ENCODE measurements around the gene PRG3. TPM values are rescaled to one million over a fixed set of nuclear protein-coding genes. Genes with fewer than 3 reads are reported as not detected.

Gene PRG3
- total RNA-seq, 1 experiment from 2014 or later, result not detected

DNA sequence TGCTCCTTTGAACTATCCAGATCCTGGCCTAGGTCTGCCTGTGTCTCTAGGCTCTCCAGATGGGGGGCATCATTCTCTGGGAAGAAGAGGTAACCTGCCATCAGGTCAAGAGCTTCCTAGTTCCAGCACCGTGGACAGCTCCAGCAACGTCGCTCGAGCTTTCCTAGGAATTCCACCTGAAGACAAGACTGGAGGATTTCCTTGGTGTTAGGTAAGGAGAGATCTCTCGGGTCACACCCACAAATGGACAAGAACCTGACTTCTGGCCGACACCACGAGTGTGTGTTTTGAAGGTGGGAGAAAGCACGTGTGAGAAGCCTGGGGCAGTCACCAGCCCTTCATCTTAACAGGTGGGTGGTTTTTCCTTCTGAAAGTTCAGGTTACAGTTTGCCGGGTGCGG lies 1.2 kb downstream of the PRG3 start (continued):
- peak; percentile 44; the same call in 1 of the 2 replicates for TF ChIP-seq FOXP1 (CRISPR knock-in tag; IDR thresholded peaks at IDR 0.05; ENCODE audit: borderline replicate concordance)
- TF ChIP-seq ZNF396 (CRISPR knock-in tag; IDR thresholded peaks at IDR 0.05; ENCODE audit: borderline replicate concordance), result no peak
- 0 out of 2 replicates have a peak, but pooled peaks have one; percentile 57 for TF ChIP-seq NR2C2 (CRISPR knock-in tag; IDR thresholded peaks at IDR 0.05)
- TF ChIP-seq, protein P1, sequence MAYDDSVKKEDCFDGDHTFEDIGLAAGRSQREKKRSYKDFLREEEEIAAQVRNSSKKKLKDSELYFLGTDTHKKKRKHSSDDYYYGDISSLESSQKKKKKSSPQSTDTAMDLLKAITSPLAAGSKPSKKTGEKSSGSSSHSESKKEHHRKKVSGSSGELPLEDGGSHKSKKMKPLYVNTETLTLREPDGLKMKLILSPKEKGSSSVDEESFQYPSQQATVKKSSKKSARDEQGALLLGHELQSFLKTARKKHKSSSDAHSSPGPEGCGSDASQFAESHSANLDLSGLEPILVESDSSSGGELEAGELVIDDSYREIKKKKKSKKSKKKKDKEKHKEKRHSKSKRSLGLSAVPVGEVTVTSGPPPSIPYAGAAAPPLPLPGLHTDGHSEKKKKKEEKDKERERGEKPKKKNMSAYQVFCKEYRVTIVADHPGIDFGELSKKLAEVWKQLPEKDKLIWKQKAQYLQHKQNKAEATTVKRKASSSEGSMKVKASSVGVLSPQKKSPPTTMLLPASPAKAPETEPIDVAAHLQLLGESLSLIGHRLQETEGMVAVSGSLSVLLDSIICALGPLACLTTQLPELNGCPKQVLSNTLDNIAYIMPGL (CRISPR knock-in tag; IDR thresholded peaks at IDR 0.05), result no peak
- TF ChIP-seq, protein P2, sequence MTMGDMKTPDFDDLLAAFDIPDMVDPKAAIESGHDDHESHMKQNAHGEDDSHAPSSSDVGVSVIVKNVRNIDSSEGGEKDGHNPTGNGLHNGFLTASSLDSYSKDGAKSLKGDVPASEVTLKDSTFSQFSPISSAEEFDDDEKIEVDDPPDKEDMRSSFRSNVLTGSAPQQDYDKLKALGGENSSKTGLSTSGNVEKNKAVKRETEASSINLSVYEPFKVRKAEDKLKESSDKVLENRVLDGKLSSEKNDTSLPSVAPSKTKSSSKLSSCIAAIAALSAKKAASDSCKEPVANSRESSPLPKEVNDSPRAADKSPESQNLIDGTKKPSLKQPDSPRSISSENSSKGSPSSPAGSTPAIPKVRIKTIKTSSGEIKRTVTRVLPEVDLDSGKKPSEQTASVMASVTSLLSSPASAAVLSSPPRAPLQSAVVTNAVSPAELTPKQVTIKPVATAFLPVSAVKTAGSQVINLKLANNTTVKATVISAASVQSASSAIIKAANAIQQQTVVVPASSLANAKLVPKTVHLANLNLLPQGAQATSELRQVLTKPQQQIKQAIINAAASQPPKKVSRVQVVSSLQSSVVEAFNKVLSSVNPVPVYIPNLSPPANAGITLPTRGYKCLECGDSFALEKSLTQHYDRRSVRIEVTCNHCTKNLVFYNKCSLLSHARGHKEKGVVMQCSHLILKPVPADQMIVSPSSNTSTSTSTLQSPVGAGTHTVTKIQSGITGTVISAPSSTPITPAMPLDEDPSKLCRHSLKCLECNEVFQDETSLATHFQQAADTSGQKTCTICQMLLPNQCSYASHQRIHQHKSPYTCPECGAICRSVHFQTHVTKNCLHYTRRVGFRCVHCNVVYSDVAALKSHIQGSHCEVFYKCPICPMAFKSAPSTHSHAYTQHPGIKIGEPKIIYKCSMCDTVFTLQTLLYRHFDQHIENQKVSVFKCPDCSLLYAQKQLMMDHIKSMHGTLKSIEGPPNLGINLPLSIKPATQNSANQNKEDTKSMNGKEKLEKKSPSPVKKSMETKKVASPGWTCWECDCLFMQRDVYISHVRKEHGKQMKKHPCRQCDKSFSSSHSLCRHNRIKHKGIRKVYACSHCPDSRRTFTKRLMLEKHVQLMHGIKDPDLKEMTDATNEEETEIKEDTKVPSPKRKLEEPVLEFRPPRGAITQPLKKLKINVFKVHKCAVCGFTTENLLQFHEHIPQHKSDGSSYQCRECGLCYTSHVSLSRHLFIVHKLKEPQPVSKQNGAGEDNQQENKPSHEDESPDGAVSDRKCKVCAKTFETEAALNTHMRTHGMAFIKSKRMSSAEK (CRISPR knock-in tag; IDR thresholded peaks at IDR 0.05; ENCODE audit: borderline replicate concordance), result no peak
- no peak for TF ChIP-seq NFE2L1 (CRISPR knock-in tag; IDR thresholded peaks at IDR 0.05)
- no peak for TF ChIP-seq EMX1 (CRISPR knock-in tag; IDR thresholded peaks at IDR 0.05)
- TF ChIP-seq, protein P3, sequence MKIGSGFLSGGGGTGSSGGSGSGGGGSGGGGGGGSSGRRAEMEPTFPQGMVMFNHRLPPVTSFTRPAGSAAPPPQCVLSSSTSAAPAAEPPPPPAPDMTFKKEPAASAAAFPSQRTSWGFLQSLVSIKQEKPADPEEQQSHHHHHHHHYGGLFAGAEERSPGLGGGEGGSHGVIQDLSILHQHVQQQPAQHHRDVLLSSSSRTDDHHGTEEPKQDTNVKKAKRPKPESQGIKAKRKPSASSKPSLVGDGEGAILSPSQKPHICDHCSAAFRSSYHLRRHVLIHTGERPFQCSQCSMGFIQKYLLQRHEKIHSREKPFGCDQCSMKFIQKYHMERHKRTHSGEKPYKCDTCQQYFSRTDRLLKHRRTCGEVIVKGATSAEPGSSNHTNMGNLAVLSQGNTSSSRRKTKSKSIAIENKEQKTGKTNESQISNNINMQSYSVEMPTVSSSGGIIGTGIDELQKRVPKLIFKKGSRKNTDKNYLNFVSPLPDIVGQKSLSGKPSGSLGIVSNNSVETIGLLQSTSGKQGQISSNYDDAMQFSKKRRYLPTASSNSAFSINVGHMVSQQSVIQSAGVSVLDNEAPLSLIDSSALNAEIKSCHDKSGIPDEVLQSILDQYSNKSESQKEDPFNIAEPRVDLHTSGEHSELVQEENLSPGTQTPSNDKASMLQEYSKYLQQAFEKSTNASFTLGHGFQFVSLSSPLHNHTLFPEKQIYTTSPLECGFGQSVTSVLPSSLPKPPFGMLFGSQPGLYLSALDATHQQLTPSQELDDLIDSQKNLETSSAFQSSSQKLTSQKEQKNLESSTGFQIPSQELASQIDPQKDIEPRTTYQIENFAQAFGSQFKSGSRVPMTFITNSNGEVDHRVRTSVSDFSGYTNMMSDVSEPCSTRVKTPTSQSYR (CRISPR knock-in tag; IDR thresholded peaks at IDR 0.05), result no peak
- TF ChIP-seq TEAD4 (CRISPR knock-in tag; IDR thresholded peaks at IDR 0.05), result peak; percentile 86
- no peak for TF ChIP-seq ZNF317 (CRISPR knock-in tag; IDR thresholded peaks at IDR 0.05; ENCODE audit: borderline replicate concordance, low read depth)
- no peak for TF ChIP-seq PRRX2 (CRISPR knock-in tag; IDR thresholded peaks at IDR 0.05)
- peak; percentile 84 for TF ChIP-seq TEAD1 (CRISPR knock-in tag; IDR thresholded peaks at IDR 0.05)
- TF ChIP-seq CBFB (CRISPR knock-in tag; IDR thresholded peaks at IDR 0.05; ENCODE audit: low read depth), result no peak
- peak; percentile 64; the same call in 1 of the 2 replicates for TF ChIP-seq FOXK1 (CRISPR knock-in tag; IDR thresholded peaks at IDR 0.05)
- 0 out of 2 replicates have a peak, but pooled peaks have one; percentile 47 for TF ChIP-seq CREB1 (CRISPR knock-in tag; IDR thresholded peaks at IDR 0.05)
- TF ChIP-seq FOXJ3 (CRISPR knock-in tag; IDR thresholded peaks at IDR 0.05; ENCODE audit: borderline replicate concordance), result no peak
- TF ChIP-seq, protein P4, sequence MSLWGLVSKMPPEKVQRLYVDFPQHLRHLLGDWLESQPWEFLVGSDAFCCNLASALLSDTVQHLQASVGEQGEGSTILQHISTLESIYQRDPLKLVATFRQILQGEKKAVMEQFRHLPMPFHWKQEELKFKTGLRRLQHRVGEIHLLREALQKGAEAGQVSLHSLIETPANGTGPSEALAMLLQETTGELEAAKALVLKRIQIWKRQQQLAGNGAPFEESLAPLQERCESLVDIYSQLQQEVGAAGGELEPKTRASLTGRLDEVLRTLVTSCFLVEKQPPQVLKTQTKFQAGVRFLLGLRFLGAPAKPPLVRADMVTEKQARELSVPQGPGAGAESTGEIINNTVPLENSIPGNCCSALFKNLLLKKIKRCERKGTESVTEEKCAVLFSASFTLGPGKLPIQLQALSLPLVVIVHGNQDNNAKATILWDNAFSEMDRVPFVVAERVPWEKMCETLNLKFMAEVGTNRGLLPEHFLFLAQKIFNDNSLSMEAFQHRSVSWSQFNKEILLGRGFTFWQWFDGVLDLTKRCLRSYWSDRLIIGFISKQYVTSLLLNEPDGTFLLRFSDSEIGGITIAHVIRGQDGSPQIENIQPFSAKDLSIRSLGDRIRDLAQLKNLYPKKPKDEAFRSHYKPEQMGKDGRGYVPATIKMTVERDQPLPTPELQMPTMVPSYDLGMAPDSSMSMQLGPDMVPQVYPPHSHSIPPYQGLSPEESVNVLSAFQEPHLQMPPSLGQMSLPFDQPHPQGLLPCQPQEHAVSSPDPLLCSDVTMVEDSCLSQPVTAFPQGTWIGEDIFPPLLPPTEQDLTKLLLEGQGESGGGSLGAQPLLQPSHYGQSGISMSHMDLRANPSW (CRISPR knock-in tag; conservative IDR thresholded peaks at IDR 0.05; ENCODE audit: low read depth), result no peak
- TF ChIP-seq ATF1 (CRISPR knock-in tag; IDR thresholded peaks at IDR 0.05), result no peak
- no peak for TF ChIP-seq ZNF423 (CRISPR knock-in tag; IDR thresholded peaks at IDR 0.05)
- TF ChIP-seq ZNF232 (CRISPR knock-in tag; IDR thresholded peaks at IDR 0.05), result no peak
- TF ChIP-seq, protein P5, sequence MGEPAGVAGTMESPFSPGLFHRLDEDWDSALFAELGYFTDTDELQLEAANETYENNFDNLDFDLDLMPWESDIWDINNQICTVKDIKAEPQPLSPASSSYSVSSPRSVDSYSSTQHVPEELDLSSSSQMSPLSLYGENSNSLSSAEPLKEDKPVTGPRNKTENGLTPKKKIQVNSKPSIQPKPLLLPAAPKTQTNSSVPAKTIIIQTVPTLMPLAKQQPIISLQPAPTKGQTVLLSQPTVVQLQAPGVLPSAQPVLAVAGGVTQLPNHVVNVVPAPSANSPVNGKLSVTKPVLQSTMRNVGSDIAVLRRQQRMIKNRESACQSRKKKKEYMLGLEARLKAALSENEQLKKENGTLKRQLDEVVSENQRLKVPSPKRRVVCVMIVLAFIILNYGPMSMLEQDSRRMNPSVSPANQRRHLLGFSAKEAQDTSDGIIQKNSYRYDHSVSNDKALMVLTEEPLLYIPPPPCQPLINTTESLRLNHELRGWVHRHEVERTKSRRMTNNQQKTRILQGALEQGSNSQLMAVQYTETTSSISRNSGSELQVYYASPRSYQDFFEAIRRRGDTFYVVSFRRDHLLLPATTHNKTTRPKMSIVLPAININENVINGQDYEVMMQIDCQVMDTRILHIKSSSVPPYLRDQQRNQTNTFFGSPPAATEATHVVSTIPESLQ (CRISPR knock-in tag; IDR thresholded peaks at IDR 0.05), result no peak
- no peak for TF ChIP-seq JAZF1 (CRISPR knock-in tag; IDR thresholded peaks at IDR 0.05)
- TF ChIP-seq ESRRA (CRISPR knock-in tag; IDR thresholded peaks at IDR 0.05; ENCODE audit: borderline replicate concordance), result no peak
- TF ChIP-seq NR3C1 (CRISPR knock-in tag; conservative IDR thresholded peaks at IDR 0.05; ENCODE audit: low read depth), result no peak
- no peak for TF ChIP-seq ZNF121 (CRISPR knock-in tag; IDR thresholded peaks at IDR 0.05)
- TF ChIP-seq, protein P6, sequence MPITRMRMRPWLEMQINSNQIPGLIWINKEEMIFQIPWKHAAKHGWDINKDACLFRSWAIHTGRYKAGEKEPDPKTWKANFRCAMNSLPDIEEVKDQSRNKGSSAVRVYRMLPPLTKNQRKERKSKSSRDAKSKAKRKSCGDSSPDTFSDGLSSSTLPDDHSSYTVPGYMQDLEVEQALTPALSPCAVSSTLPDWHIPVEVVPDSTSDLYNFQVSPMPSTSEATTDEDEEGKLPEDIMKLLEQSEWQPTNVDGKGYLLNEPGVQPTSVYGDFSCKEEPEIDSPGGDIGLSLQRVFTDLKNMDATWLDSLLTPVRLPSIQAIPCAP (CRISPR knock-in tag; IDR thresholded peaks at IDR 0.05), result peak; percentile 60; the same call in 1 of the 2 replicates
- no peak for TF ChIP-seq SOX15 (CRISPR knock-in tag; IDR thresholded peaks at IDR 0.05)
- TF ChIP-seq TCF7 (CRISPR knock-in tag; IDR thresholded peaks at IDR 0.05; ENCODE audit: low read depth), result 0 out of 2 replicates have a peak, but pooled peaks have one; percentile 38

All from WTC11 (cell line).